ENCODE measurements around the gene IDI1.

Gene IDI1

GRCh38 chr10:1033601-1034000, 15.3 kb downstream of the IDI1 start:
- H3K4me3 ChIP-seq (replicated peaks; ENCODE audit: low read depth, low read length), result no peak overlapping the region
- no peaks in the 10 kb centered on the region for H3K27me3 ChIP-seq (replicated peaks; ENCODE audit: control insufficient read depth, insufficient read depth, low read length)
- no peak for TF ChIP-seq CTCF (IDR thresholded peaks at IDR 0.05; ENCODE audit: insufficient read depth, low read length, poor library complexity, severe bottlenecking)
- no peak for DNase-seq (ENCODE audit: extremely low read depth, insufficient read length)
- no peaks in the 10 kb centered on the region for H3K36me3 ChIP-seq (ENCODE audit: control insufficient read depth, insufficient read depth, low read length)

GRCh38 chr10:1029838-1030237, 19.1 kb downstream of the IDI1 start:
- no peaks in the 10 kb centered on the region for H3K27me3 ChIP-seq (replicated peaks; ENCODE audit: control insufficient read depth, insufficient read depth, low read length)

GRCh38 chr10:1026578-1026977, 22.3 kb downstream of the IDI1 start:
- no peak for TF ChIP-seq CTCF (IDR thresholded peaks at IDR 0.05; ENCODE audit: insufficient read depth, low read length, poor library complexity, severe bottlenecking)
- Histone ChIP-seq H3K36me3 (ENCODE audit: control insufficient read depth, insufficient read depth, low read length) (peaks cover 2% of the 10 kb centered on the region), H3K27me3 (replicated peaks; ENCODE audit: control insufficient read depth, insufficient read depth, low read length) (no peaks in the 10 kb centered on the region), H3K4me3 (replicated peaks; ENCODE audit: low read depth, low read length) (no peak overlapping the region)
- no peak for DNase-seq (ENCODE audit: extremely low read depth, insufficient read length)

More at GRCh38 chr10:1029838-1030237, 19.1 kb downstream of the IDI1 start:
- Histone ChIP-seq H3K36me3 (ENCODE audit: control insufficient read depth, insufficient read depth, low read length) (no peaks in the 10 kb centered on the region), H3K4me3 (replicated peaks; ENCODE audit: low read depth, low read length) (no peak overlapping the region)
- TF ChIP-seq CTCF (IDR thresholded peaks at IDR 0.05; ENCODE audit: insufficient read depth, low read length, poor library complexity, severe bottlenecking), result no peak
- no peak for DNase-seq (ENCODE audit: extremely low read depth, insufficient read length)

- no peak for TF ChIP-seq CTCF (IDR thresholded peaks at IDR 0.05; ENCODE audit: insufficient read depth, low read length, poor library complexity, severe bottlenecking)
- H3K4me3 ChIP-seq (replicated peaks; ENCODE audit: low read depth, low read length), result no peak within 1 kb of the TSS
Measured at GRCh38 chr10:1025683-1026082, 23.2 kb downstream of the IDI1 start, which contains the start of gene IDI2. Gene IDI2, minus strand, starts transcription at chr10:1025859. Its CDS starts 1,136 bp downstream, at chr10:1024723.

GRCh38 chr10:1024103-1024502, 24.8 kb downstream of the IDI1 start:
- Histone ChIP-seq H3K36me3 (ENCODE audit: control insufficient read depth, insufficient read depth, low read length) (peaks cover 8% of the 10 kb centered on the region), H3K27me3 (replicated peaks; ENCODE audit: control insufficient read depth, insufficient read depth, low read length) (no peaks in the 10 kb centered on the region), H3K4me3 (replicated peaks; ENCODE audit: low read depth, low read length) (no peak overlapping the region)
- no peak for DNase-seq (ENCODE audit: extremely low read depth, insufficient read length)
- no peak for TF ChIP-seq CTCF (IDR thresholded peaks at IDR 0.05; ENCODE audit: insufficient read depth, low read length, poor library complexity, severe bottlenecking)

More at GRCh38 chr10:1025683-1026082, 23.2 kb downstream of the IDI1 start, which contains the start of gene IDI2:
- H3K27me3 ChIP-seq (replicated peaks; ENCODE audit: control insufficient read depth, insufficient read depth, low read length), result no peaks in the 10 kb centered on the region
- H3K36me3 ChIP-seq (ENCODE audit: control insufficient read depth, insufficient read depth, low read length), result peaks cover 2% of the 10 kb centered on the region
- DNase-seq (ENCODE audit: extremely low read depth, insufficient read length), result no peak

GRCh38 chr10:1022413-1022812, 26.5 kb downstream of the IDI1 start:
- no peak for DNase-seq (ENCODE audit: extremely low read depth, insufficient read length)
- Histone ChIP-seq H3K36me3 (ENCODE audit: control insufficient read depth, insufficient read depth, low read length) (peaks cover 8% of the 10 kb centered on the region), H3K27me3 (replicated peaks; ENCODE audit: control insufficient read depth, insufficient read depth, low read length) (no peaks in the 10 kb centered on the region), H3K4me3 (replicated peaks; ENCODE audit: low read depth, low read length) (no peak overlapping the region)
- TF ChIP-seq CTCF (IDR thresholded peaks at IDR 0.05; ENCODE audit: insufficient read depth, low read length, poor library complexity, severe bottlenecking), result no peak
